Measurements from ENCODE around the gene DTNB.

DNA sequence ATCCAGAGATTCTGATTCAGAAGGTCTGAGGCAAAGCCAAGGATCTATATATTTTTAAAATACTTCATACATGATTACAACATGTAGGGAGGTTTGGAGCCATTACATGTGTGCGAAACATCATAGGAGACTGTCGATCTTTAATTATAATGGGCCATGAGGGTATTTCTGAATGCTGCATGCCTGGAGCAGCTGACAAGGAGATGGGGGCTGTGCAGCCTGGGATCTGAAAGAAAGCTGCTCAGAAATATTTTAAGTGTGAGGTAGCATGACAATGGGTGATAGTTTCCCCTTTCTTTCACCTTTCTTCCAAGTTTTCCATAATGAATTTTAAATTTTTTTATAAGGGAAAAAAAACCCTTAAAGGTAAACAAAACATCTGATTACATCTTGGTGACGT lies 229.6 kb downstream of the DTNB start:
- TF ChIP-seq, protein P1, sequence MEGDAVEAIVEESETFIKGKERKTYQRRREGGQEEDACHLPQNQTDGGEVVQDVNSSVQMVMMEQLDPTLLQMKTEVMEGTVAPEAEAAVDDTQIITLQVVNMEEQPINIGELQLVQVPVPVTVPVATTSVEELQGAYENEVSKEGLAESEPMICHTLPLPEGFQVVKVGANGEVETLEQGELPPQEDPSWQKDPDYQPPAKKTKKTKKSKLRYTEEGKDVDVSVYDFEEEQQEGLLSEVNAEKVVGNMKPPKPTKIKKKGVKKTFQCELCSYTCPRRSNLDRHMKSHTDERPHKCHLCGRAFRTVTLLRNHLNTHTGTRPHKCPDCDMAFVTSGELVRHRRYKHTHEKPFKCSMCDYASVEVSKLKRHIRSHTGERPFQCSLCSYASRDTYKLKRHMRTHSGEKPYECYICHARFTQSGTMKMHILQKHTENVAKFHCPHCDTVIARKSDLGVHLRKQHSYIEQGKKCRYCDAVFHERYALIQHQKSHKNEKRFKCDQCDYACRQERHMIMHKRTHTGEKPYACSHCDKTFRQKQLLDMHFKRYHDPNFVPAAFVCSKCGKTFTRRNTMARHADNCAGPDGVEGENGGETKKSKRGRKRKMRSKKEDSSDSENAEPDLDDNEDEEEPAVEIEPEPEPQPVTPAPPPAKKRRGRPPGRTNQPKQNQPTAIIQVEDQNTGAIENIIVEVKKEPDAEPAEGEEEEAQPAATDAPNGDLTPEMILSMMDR (IDR thresholded peaks at IDR 0.05 in 2 of 3, conservative IDR thresholded peaks at IDR 0.05 in 1 of 3; ENCODE audit: control insufficient read depth in 2 of 3, extremely low read depth in 1 of 3, insufficient read depth in 1 of 3, low read depth in 3 of 3, low read length in 3 of 3), result no peak
- TF ChIP-seq MYC (IDR thresholded peaks at IDR 0.05; ENCODE audit: insufficient read depth, insufficient read length, insufficient replicate concordance, low read length, severe bottlenecking), result no peak
- no peak for TF ChIP-seq HDAC2 (IDR thresholded peaks at IDR 0.05)
- TF ChIP-seq, protein P2, sequence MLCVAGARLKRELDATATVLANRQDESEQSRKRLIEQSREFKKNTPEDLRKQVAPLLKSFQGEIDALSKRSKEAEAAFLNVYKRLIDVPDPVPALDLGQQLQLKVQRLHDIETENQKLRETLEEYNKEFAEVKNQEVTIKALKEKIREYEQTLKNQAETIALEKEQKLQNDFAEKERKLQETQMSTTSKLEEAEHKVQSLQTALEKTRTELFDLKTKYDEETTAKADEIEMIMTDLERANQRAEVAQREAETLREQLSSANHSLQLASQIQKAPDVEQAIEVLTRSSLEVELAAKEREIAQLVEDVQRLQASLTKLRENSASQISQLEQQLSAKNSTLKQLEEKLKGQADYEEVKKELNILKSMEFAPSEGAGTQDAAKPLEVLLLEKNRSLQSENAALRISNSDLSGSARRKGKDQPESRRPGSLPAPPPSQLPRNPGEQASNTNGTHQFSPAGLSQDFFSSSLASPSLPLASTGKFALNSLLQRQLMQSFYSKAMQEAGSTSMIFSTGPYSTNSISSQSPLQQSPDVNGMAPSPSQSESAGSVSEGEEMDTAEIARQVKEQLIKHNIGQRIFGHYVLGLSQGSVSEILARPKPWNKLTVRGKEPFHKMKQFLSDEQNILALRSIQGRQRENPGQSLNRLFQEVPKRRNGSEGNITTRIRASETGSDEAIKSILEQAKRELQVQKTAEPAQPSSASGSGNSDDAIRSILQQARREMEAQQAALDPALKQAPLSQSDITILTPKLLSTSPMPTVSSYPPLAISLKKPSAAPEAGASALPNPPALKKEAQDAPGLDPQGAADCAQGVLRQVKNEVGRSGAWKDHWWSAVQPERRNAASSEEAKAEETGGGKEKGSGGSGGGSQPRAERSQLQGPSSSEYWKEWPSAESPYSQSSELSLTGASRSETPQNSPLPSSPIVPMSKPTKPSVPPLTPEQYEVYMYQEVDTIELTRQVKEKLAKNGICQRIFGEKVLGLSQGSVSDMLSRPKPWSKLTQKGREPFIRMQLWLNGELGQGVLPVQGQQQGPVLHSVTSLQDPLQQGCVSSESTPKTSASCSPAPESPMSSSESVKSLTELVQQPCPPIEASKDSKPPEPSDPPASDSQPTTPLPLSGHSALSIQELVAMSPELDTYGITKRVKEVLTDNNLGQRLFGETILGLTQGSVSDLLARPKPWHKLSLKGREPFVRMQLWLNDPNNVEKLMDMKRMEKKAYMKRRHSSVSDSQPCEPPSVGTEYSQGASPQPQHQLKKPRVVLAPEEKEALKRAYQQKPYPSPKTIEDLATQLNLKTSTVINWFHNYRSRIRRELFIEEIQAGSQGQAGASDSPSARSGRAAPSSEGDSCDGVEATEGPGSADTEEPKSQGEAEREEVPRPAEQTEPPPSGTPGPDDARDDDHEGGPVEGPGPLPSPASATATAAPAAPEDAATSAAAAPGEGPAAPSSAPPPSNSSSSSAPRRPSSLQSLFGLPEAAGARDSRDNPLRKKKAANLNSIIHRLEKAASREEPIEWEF (IDR thresholded peaks at IDR 0.05; ENCODE audit: insufficient replicate concordance, low read depth, low read length), result no peak
- TF ChIP-seq POU2F2 (IDR thresholded peaks at IDR 0.05; ENCODE audit: borderline replicate concordance, low read depth, low read length), result no peak
- TF ChIP-seq TBL1XR1 (IDR thresholded peaks at IDR 0.05; ENCODE audit: low read depth, low read length), result no peak
- TF ChIP-seq ETV6 (conservative IDR thresholded peaks at IDR 0.05 in 1 of 2, IDR thresholded peaks at IDR 0.05 in 1 of 2; ENCODE audit: borderline replicate concordance in 1 of 2, low read depth in 1 of 2), result no peak
- no peak for TF ChIP-seq EZH2 (IDR thresholded peaks at IDR 0.05; ENCODE audit: borderline replicate concordance, control insufficient read depth, low read depth, low read length)
- no peak for TF ChIP-seq ZNF274 (IDR thresholded peaks at IDR 0.05; ENCODE audit: insufficient read depth, insufficient read length)

Measured in GM12878 (cell line).